Common myeloid progenitor, CD34-positive (primary cell): ENCODE data around the gene KIR3DL2.
"Not testable (repeated sequence)": the region's sequence is repeated elsewhere in the genome, so short reads cannot be mapped to it uniquely, and the experiment has no call there.

Source experiments
- CTCF ChIA-PET: fragments of 350-600 bp; sonication (Branson Sonifier 250); formaldehyde crosslinking; loops from one replicate; lab custom pipeline; 2021; ENCODE audit warnings: antibody characterized with exemption; lab: Charles Lee
- POLR2A ChIA-PET: fragments of 350-600 bp; sonication (Branson Sonifier 250); formaldehyde crosslinking; loops from one replicate; lab custom pipeline; 2021; ENCODE audit warnings: antibody characterized with exemption; lab: Charles Lee
- DNase-seq, 3 donors: peaks; one replicate each; pipeline versions ENCODE4 v3.0.0 to v3.0.0-alpha.2; 2013
- H3K27ac ChIP-seq, 2 experiments: 1 replicate in 1 of 2; 2 replicates in 1 of 2; pipeline ENCODE4 v1.7.0; 2013; ENCODE audit warnings: inconsistent platforms in 2 of 2, low read length in 2 of 2, mild to moderate bottlenecking in 2 of 2, low read depth in 1 of 2, moderate library complexity in 1 of 2; ENCODE audit not compliant: severe bottlenecking in 2 of 2, insufficient read depth in 1 of 2, poor library complexity in 1 of 2
- H3K27me3 ChIP-seq, 5 experiments: replicated peaks in 2 of 5; 1 replicate in 3 of 5; 2 replicates in 2 of 5; pipeline versions ENCODE4 v1.6.1 to v1.7.0; 2013; ENCODE audit warnings: low read length in 4 of 5, mild to moderate bottlenecking in 2 of 5, moderate library complexity in 2 of 5, inconsistent platforms in 1 of 5; ENCODE audit not compliant: insufficient read depth in 5 of 5, control insufficient read depth in 4 of 5
- H3K36me3 ChIP-seq, 4 experiments: 1 replicate in 2 of 4; 2 replicates in 2 of 4; pipeline versions ENCODE4 v1.6.1 to v1.7.0; 2013; ENCODE audit warnings: low read length in 3 of 4, control low read depth in 1 of 4, mild to moderate bottlenecking in 1 of 4; ENCODE audit not compliant: control insufficient read depth in 4 of 4, insufficient read depth in 4 of 4
- H3K4me1 ChIP-seq, 4 experiments: 1 replicate in 3 of 4; 2 replicates in 1 of 4; pipeline versions ENCODE4 v1.6.1 to v1.7.1; 2013; ENCODE audit warnings: low read length in 3 of 4, mild to moderate bottlenecking in 3 of 4, control low read depth in 1 of 4, inconsistent platforms in 1 of 4, moderate library complexity in 1 of 4; ENCODE audit not compliant: control insufficient read depth in 4 of 4, insufficient read depth in 4 of 4; ENCODE audit errors: control extremely low read depth in 1 of 4
- H3K4me3 ChIP-seq, 7 experiments: 1 replicate in 4 of 7; 2 replicates in 3 of 7; pipeline versions ENCODE4 v1.5.1 to v1.7.0; 2013; ENCODE audit warnings: mild to moderate bottlenecking in 7 of 7, low read length in 6 of 7, moderate library complexity in 6 of 7, inconsistent platforms in 2 of 7, low read depth in 2 of 7, control low read depth in 1 of 7; ENCODE audit not compliant: insufficient read depth in 4 of 7, control insufficient read depth in 1 of 7; ENCODE audit errors: extremely low read depth in 1 of 7
- H3K9me3 ChIP-seq, 5 experiments: 1 replicate in 4 of 5; 2 replicates in 1 of 5; pipeline versions ENCODE4 v1.6.1 to v1.7.1; 2013; ENCODE audit warnings: low read length in 4 of 5, mild to moderate bottlenecking in 2 of 5, inconsistent platforms in 1 of 5, low read depth in 1 of 5, moderate library complexity in 1 of 5; ENCODE audit not compliant: control insufficient read depth in 4 of 5, insufficient read depth in 2 of 5; ENCODE audit errors: control extremely low read depth in 1 of 5
- WGBS: methylation state at CpG from one replicate; pipeline ENCODE4 v1.1.5; 2013; ENCODE audit not compliant: insufficient coverage; 5-methylcytosine and 5-hydroxymethylcytosine counted together

The KIR3DL2 gene

DNA sequence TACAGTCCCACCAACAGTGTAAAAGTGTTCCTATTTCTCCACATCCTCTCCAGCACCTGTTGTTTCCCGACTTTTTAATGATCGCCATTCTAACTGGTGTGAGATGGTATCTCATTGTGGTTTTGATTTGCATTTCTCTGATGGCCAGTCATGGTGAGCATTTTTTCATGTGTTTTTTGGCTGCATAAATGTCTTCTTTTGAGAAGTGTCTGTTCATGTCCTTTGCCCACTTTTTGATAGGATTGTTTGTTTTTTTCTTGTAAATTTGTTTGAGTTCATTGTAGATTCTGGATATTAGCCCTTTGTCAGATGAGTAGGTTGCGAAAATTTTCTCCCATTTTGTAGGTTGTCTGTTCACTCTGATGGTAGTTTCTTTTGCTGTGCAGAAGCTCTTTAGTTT lies 13.2 kb downstream of the KIR3DL2 start:
- H3K4me1 ChIP-seq, CTCF ChIA-PET, H3K27ac ChIP-seq, DNase-seq, POLR2A ChIA-PET, H3K9me3 ChIP-seq, H3K36me3 ChIP-seq, H3K4me3 ChIP-seq: not testable (repeated sequence)
- H3K27me3 ChIP-seq, result peaks cover 0 to 15% (median 0%) of the 10 kb centered on the region in 5 experiments
- no CpG with 5 or more reads among the region's 3 CpGs for WGBS

GRCh38 chr19:54871696-54872095 lies 21.5 kb downstream of the KIR3DL2 start:
- H3K27me3 ChIP-seq, result peaks cover 0 to 2% (median 0%) of the 10 kb centered on the region in 5 experiments
- peaks cover 3 to 14% (median 9%) of the 10 kb centered on the region in 4 experiments for H3K4me1 ChIP-seq
- H3K36me3 ChIP-seq, result no peaks in the 10 kb centered on the region
- CTCF ChIA-PET, result no interaction called here
- POLR2A ChIA-PET, result no interaction called here
- WGBS, result 28% methylated on average over 2 of the region's 3 CpGs
- peak in 2 of 3 donors; percentile 23 to 32 for DNase-seq
- no peaks in the 10 kb centered on the region for H3K9me3 ChIP-seq
- no peak overlapping the region for H3K27ac ChIP-seq
- H3K4me3 ChIP-seq, result no peak overlapping the region

GRCh38 chr19:54873990-54874389 lies 23.7 kb downstream of the KIR3DL2 start, which contains the start of gene FCAR:
Gene FCAR, plus strand, starts transcription at chr19:54874235. Its CDS starts 55 bp downstream, at chr19:54874290.
- POLR2A ChIA-PET, result no interaction called here
- Histone ChIP-seq H3K4me3 (peak within 1 kb of the TSS in 2 of 7 experiments; percentile 24 to 60), H3K36me3 (no peaks in the 10 kb centered on the region), H3K9me3 (no peaks in the 10 kb centered on the region), H3K4me1 (peaks cover 3 to 19% (median 9%) of the 10 kb centered on the region in 4 experiments), H3K27ac (no peak within 1 kb of the TSS), H3K27me3 (peaks cover 0 to 2% (median under 1%) of the 10 kb centered on the region in 5 experiments)
- 92% methylated on average over 5 of the region's 8 CpGs for WGBS
- CTCF ChIA-PET, result no interaction called here
- peak in 1 of 3 donors; percentile 17 for DNase-seq

- peaks cover 3 to 19% (median 9%) of the 10 kb centered on the region in 4 experiments for H3K4me1 ChIP-seq
These were observed 25.3 kb downstream of the KIR3DL2 start for GRCh38 chr19:54875506-54875905.

DNA sequence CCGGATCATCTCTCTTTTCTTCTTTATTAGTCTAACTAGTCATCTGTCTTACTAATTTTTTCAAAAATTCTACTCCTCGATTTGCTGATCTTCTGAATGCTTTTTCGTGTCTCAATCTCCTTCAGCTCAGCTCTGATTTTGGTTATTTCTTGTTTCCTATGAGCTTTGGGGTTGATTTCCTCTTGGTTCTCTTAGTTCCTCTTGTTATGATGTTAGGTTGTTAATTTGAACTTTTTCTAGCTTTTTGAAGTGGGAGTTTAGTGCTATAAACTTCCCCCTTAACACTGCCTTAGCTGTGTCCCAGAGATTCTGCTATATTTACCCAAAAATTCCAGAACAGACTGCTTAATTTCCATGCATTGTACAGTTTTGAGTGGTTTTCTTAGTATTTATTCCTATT lies 27.2 kb downstream of the KIR3DL2 start:
- peak overlapping the region in 1 of 7 experiments; percentile 38 for H3K4me3 ChIP-seq
- DNase-seq, result peak in 1 of 3 donors; percentile 18
- ChIA-PET POLR2A (interaction anchor here (0.7 kb wide), 1 partner anchor 222 kb away, joined by 3 read pairs; no protein-coding TSS in a partner anchor), CTCF (interaction anchor here (1.1 to 1.4 kb wide), 2 partner anchors 44 to 220 kb away, joined by 3 read pairs; no protein-coding TSS in a partner anchor)
- peaks cover 0 to 10% (median 4%) of the 10 kb centered on the region in 5 experiments for H3K27me3 ChIP-seq
- H3K4me1 ChIP-seq, result peaks cover 3 to 19% (median 13%) of the 10 kb centered on the region in 4 experiments
- no peak overlapping the region for H3K27ac ChIP-seq
- no peaks in the 10 kb centered on the region for H3K36me3 ChIP-seq
- H3K9me3 ChIP-seq, result no peaks in the 10 kb centered on the region
- WGBS, result 0% methylated on average over 2 of the region's 3 CpGs

More at GRCh38 chr19:54875506-54875905, 25.3 kb downstream of the KIR3DL2 start:
- peak; percentile 25 to 84 (median 78) for DNase-seq
- CTCF ChIA-PET, result interaction anchor here (0.6 kb wide), 1 partner anchor 41 kb away, joined by 3 read pairs; no protein-coding TSS in a partner anchor
- POLR2A ChIA-PET, result no interaction called here
- H3K27ac ChIP-seq, result no peak overlapping the region
- peak overlapping the region in 2 of 7 experiments; percentile 20 to 53 for H3K4me3 ChIP-seq
- no peaks in the 10 kb centered on the region for H3K9me3 ChIP-seq
- WGBS, result 25% methylated on average over 2 of the region's 2 CpGs
- no peaks in the 10 kb centered on the region for H3K36me3 ChIP-seq
- H3K27me3 ChIP-seq, result peaks cover 0 to 5% (median 2%) of the 10 kb centered on the region in 5 experiments

DNA sequence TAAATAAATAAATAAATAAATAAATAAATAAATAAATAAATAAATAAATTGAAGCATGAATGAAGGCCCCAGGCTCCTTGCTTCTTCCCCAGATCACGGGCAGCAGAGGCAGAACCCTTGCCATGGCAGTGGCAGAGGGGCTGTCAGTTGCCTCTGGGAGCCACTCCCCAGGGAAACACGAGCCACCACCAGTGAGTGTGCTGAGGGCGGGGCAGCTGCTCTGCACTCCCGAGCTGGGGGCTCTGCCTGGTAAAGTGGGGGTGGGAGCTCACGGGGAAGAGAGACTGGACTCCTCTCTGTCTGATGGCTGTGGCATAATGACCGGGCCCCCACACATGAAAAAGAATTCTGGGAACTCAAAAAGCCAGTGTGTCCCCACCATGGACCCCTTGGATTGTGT lies 31.6 kb downstream of the KIR3DL2 start:
- CTCF ChIA-PET, result interaction anchor here (0.6 to 4.0 kb wide), 22 partner anchors 9 to 622 kb away, joined by 3 to 28 read pairs (median 4); partner anchors contain the start of genes DNAAF3 and EPS8L1
- 61% methylated on average over 6 of the region's 6 CpGs for WGBS
- Histone ChIP-seq H3K4me3 (no peak overlapping the region), H3K4me1 (peaks cover 0 to 9% (median 6%) of the 10 kb centered on the region in 4 experiments), H3K9me3 (no peaks in the 10 kb centered on the region), H3K27ac (no peak overlapping the region), H3K36me3 (no peaks in the 10 kb centered on the region), H3K27me3 (peaks cover 0 to 10% (median 4%) of the 10 kb centered on the region in 5 experiments)
- POLR2A ChIA-PET, result no interaction called here
- no peak for DNase-seq

DNA sequence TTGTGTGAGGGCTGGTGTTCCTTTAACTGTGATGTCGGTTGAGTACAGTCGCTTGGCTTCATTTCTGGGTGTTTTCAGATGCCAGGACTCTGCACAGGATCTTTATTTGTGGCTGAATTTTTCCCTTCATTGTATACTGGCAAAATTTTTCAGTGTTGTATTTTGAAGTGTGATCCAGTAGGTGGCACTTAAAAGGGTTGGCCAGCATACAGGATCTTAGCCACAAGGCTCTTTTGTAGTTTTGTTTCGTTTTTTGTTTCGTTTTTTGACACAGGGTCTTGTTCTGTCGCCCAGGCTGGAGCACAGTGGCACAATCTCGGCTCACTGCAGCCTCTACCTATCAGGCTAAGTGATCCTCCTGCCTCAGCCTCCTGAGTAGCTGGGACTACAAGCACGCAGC lies 32.5 kb downstream of the KIR3DL2 start:
- ChIA-PET CTCF (interaction anchor here (0.6 to 4.0 kb wide), 4 partner anchors 30 to 206 kb away, joined by 3 to 28 read pairs (median 11); no protein-coding TSS in a partner anchor), POLR2A (no interaction called here)
- 60% methylated on average over 5 of the region's 7 CpGs for WGBS
- peak; percentile 63 to 82 (median 78) for DNase-seq
- Histone ChIP-seq H3K27ac (no peak overlapping the region), H3K36me3 (no peaks in the 10 kb centered on the region), H3K27me3 (peaks cover 0 to 10% (median 4%) of the 10 kb centered on the region in 5 experiments), H3K9me3 (no peaks in the 10 kb centered on the region), H3K4me3 (peak overlapping the region in 1 of 7 experiments; percentile 35), H3K4me1 (peaks cover 0 to 7% (median 4%) of the 10 kb centered on the region in 4 experiments)
